Activated naive CD8-positive, alpha-beta T cell treated with anti-CD3 and anti-CD28 coated beads for 36 hours (primary cell): ENCODE measurements around the gene CDH23. TPM values are rescaled to one million over a fixed set of nuclear protein-coding genes. Genes with fewer than 3 reads are reported as not detected.
"Not testable (repeated sequence)": the region's sequence is repeated elsewhere in the genome, so short reads cannot be mapped to it uniquely, and the experiment has no call there.

Experiments used
- DNase-seq: peaks from one replicate; pipeline ENCODE4 v3.0.0; 2021
- H3K27ac Mint-ChIP-seq: one replicate; pipeline ENCODE4 v1.8.0; 2022; ENCODE audit warnings: mild to moderate bottlenecking, moderate library complexity, mixed read lengths
- H3K27me3 Mint-ChIP-seq: one replicate; pipeline ENCODE4 v1.8.0; 2022; ENCODE audit warnings: mild to moderate bottlenecking, mixed read lengths
- H3K36me3 Mint-ChIP-seq: one replicate; pipeline ENCODE4 v1.8.0; 2021; ENCODE audit warnings: mild to moderate bottlenecking, mixed read lengths
- H3K4me1 Mint-ChIP-seq: one replicate; pipeline ENCODE4 v1.8.0; 2021; ENCODE audit warnings: mixed read lengths
- H3K4me3 Mint-ChIP-seq: one replicate; pipeline ENCODE4 v1.8.0; 2022; ENCODE audit warnings: mild to moderate bottlenecking, moderate library complexity, mixed read lengths
- H3K9me3 Mint-ChIP-seq: one replicate; pipeline ENCODE4 v1.8.0; 2022; ENCODE audit warnings: mixed read lengths
- total RNA-seq, 2 experiments: library from RNA; stranded (reverse); gene quantifications; one replicate each; pipeline ENCODE4 v1.2.3, GENCODE V29; 2021

The CDH23 gene
- total RNA-seq, 2 experiments from 2014 or later: 1.4 TPM

- DNase-seq: no peak
- H3K27me3 Mint-ChIP-seq: no peaks in the 10 kb centered on the region
- H3K36me3 Mint-ChIP-seq: no peaks in the 10 kb centered on the region
- H3K4me1 Mint-ChIP-seq: peaks cover 11% of the 10 kb centered on the region
- no peak overlapping the region for H3K27ac Mint-ChIP-seq
- no peaks in the 10 kb centered on the region for H3K9me3 Mint-ChIP-seq
- H3K4me3 Mint-ChIP-seq: no peak overlapping the region
Measured at GRCh38 chr10:71598621-71599055, 201.9 kb downstream of the CDH23 start.

GRCh38 chr10:71599518-71599917 lies 202.8 kb downstream of the CDH23 start:
- Mint-ChIP-seq H3K27ac (no peak overlapping the region), H3K4me3 (no peak overlapping the region), H3K36me3 (no peaks in the 10 kb centered on the region), H3K4me1 (peaks cover 11% of the 10 kb centered on the region), H3K27me3 (no peaks in the 10 kb centered on the region), H3K9me3 (no peaks in the 10 kb centered on the region)
- no peak for DNase-seq

GRCh38 chr10:71600242-71600641 lies 203.5 kb downstream of the CDH23 start:
- not testable (repeated sequence) for H3K9me3 Mint-ChIP-seq, H3K27me3 Mint-ChIP-seq, H3K4me3 Mint-ChIP-seq, DNase-seq, H3K27ac Mint-ChIP-seq, H3K36me3 Mint-ChIP-seq
- peaks cover 11% of the 10 kb centered on the region for H3K4me1 Mint-ChIP-seq

GRCh38 chr10:71600849-71601248 lies 204.1 kb downstream of the CDH23 start:
- no peaks in the 10 kb centered on the region for H3K9me3 Mint-ChIP-seq
- no peak overlapping the region for H3K4me3 Mint-ChIP-seq
- no peaks in the 10 kb centered on the region for H3K36me3 Mint-ChIP-seq
- H3K27ac Mint-ChIP-seq: peak overlapping the region; percentile 34
- peaks cover 11% of the 10 kb centered on the region for H3K4me1 Mint-ChIP-seq
- DNase-seq: peak; percentile 22
- no peaks in the 10 kb centered on the region for H3K27me3 Mint-ChIP-seq

- Mint-ChIP-seq H3K27me3 (no peaks in the 10 kb centered on the region), H3K4me1 (peaks cover 11% of the 10 kb centered on the region), H3K4me3 (no peak overlapping the region), H3K27ac (no peak overlapping the region), H3K36me3 (no peaks in the 10 kb centered on the region), H3K9me3 (no peaks in the 10 kb centered on the region)
- no peak for DNase-seq
Measured at GRCh38 chr10:71601273-71601672, 204.6 kb downstream of the CDH23 start.

- H3K9me3 Mint-ChIP-seq: no peaks in the 10 kb centered on the region
- H3K4me1 Mint-ChIP-seq: peaks cover 11% of the 10 kb centered on the region
- H3K4me3 Mint-ChIP-seq: no peak overlapping the region
- no peaks in the 10 kb centered on the region for H3K27me3 Mint-ChIP-seq
- peak overlapping the region; percentile 25 for H3K27ac Mint-ChIP-seq
- DNase-seq: no peak
- no peaks in the 10 kb centered on the region for H3K36me3 Mint-ChIP-seq
Measured at GRCh38 chr10:71603150-71603549, 206.4 kb downstream of the CDH23 start.

GRCh38 chr10:71603754-71604153 lies 207.0 kb downstream of the CDH23 start:
- no peak for DNase-seq
- Mint-ChIP-seq H3K27ac (no peak overlapping the region), H3K36me3 (no peaks in the 10 kb centered on the region), H3K27me3 (no peaks in the 10 kb centered on the region), H3K9me3 (no peaks in the 10 kb centered on the region), H3K4me3 (no peak overlapping the region), H3K4me1 (peaks cover 11% of the 10 kb centered on the region)

GRCh38 chr10:71604324-71605018 lies 207.8 kb downstream of the CDH23 start:
- H3K27me3 Mint-ChIP-seq: peaks cover 3% of the 10 kb centered on the region
- H3K27ac Mint-ChIP-seq: no peak overlapping the region
- no peak overlapping the region for H3K4me3 Mint-ChIP-seq
- no peaks in the 10 kb centered on the region for H3K36me3 Mint-ChIP-seq
- H3K4me1 Mint-ChIP-seq: peaks cover 11% of the 10 kb centered on the region
- no peaks in the 10 kb centered on the region for H3K9me3 Mint-ChIP-seq
- DNase-seq: no peak

- Mint-ChIP-seq H3K36me3 (no peaks in the 10 kb centered on the region), H3K27me3 (peaks cover 3% of the 10 kb centered on the region), H3K9me3 (no peaks in the 10 kb centered on the region), H3K4me3 (no peak overlapping the region), H3K4me1 (peaks cover 11% of the 10 kb centered on the region), H3K27ac (no peak overlapping the region)
- DNase-seq: no peak
Measured at GRCh38 chr10:71605263-71605962, 208.7 kb downstream of the CDH23 start.

GRCh38 chr10:71606257-71607081 lies 209.7 kb downstream of the CDH23 start:
- DNase-seq: no peak
- Mint-ChIP-seq H3K4me3 (no peak overlapping the region), H3K4me1 (peaks cover 2% of the 10 kb centered on the region), H3K27ac (no peak overlapping the region), H3K36me3 (no peaks in the 10 kb centered on the region), H3K9me3 (no peaks in the 10 kb centered on the region), H3K27me3 (peaks cover 3% of the 10 kb centered on the region)

- no peak overlapping the region for H3K27ac Mint-ChIP-seq
- no peak for DNase-seq
- H3K4me3 Mint-ChIP-seq: no peak overlapping the region
- H3K4me1 Mint-ChIP-seq: peaks cover 1% of the 10 kb centered on the region
- H3K27me3 Mint-ChIP-seq: peaks cover 3% of the 10 kb centered on the region
- H3K36me3 Mint-ChIP-seq: no peaks in the 10 kb centered on the region
- no peaks in the 10 kb centered on the region for H3K9me3 Mint-ChIP-seq
Measured at GRCh38 chr10:71607082-71607443, 210.3 kb downstream of the CDH23 start.

GRCh38 chr10:71608819-71609768 lies 212.4 kb downstream of the CDH23 start:
- H3K4me1 Mint-ChIP-seq: no peaks in the 10 kb centered on the region
- H3K27me3 Mint-ChIP-seq: peaks cover 3% of the 10 kb centered on the region
- no peaks in the 10 kb centered on the region for H3K9me3 Mint-ChIP-seq
- DNase-seq: peak; percentile 68
- H3K4me3 Mint-ChIP-seq: no peak overlapping the region
- H3K36me3 Mint-ChIP-seq: no peaks in the 10 kb centered on the region
- no peak overlapping the region for H3K27ac Mint-ChIP-seq

- Mint-ChIP-seq H3K27ac (no peak overlapping the region), H3K4me3 (no peak overlapping the region), H3K27me3 (peaks cover 3% of the 10 kb centered on the region), H3K9me3 (no peaks in the 10 kb centered on the region), H3K36me3 (no peaks in the 10 kb centered on the region), H3K4me1 (no peaks in the 10 kb centered on the region)
- DNase-seq: no peak
Measured at GRCh38 chr10:71610651-71611050, 213.9 kb downstream of the CDH23 start.

- no peak for DNase-seq
- no peaks in the 10 kb centered on the region for H3K4me1 Mint-ChIP-seq
- no peak overlapping the region for H3K4me3 Mint-ChIP-seq
- H3K27ac Mint-ChIP-seq: no peak overlapping the region
- H3K27me3 Mint-ChIP-seq: peaks cover 3% of the 10 kb centered on the region
- no peaks in the 10 kb centered on the region for H3K36me3 Mint-ChIP-seq
- no peaks in the 10 kb centered on the region for H3K9me3 Mint-ChIP-seq
Measured at GRCh38 chr10:71611131-71611530, 214.4 kb downstream of the CDH23 start.
